H1 (cell line): ENCODE results near the gene NFAM1. TPM values are rescaled to one million over a fixed set of nuclear protein-coding genes. Genes with fewer than 3 reads are reported as not detected.

ENCODE experiments used
- CTCF ChIA-PET: fragments of 300-600 bp; sonication (Branson Sonifier 250); formaldehyde crosslinking; loops from one replicate; lab custom pipeline; 2021; ENCODE audit not compliant: partially characterized antibody; lab: Charles Lee
- POLR2A ChIA-PET: fragments of 300-600 bp; sonication (Branson Sonifier 250); formaldehyde crosslinking; loops from one replicate; lab custom pipeline; 2021; ENCODE audit warnings: inconsistent platforms; ENCODE audit not compliant: partially characterized antibody; lab: Charles Lee
- DNase-seq, 2 experiments: peaks; one replicate each; pipeline versions ENCODE4 v3.0.0 to v3.0.0-alpha.2; 2010 to 2022; ENCODE audit warnings: low spot score in 2 of 2, low read depth in 1 of 2, mixed read lengths in 1 of 2
- FAIRE-seq: peaks from 2 replicates; lab custom pipeline; 2011; peaks lifted over from hg19 to GRCh38; lab: Jason Lieb, UNC
- H2AFZ ChIP-seq: 2 replicates; pipeline ENCODE4 v1.8.1; 2012; ENCODE audit warnings: low read length, inconsistent platforms
- H2AK5ac ChIP-seq: 2 replicates; pipeline ENCODE4 v1.6.1; 2013; ENCODE audit warnings: low read depth, low read length
- H2BK120ac ChIP-seq: replicated peaks from 2 replicates; pipeline ENCODE3; 2013; ENCODE audit warnings: low read depth, low read length, inconsistent platforms
- H2BK12ac ChIP-seq: 2 replicates; pipeline ENCODE4 v1.6.1; 2013; ENCODE audit warnings: low read depth, low read length
- H2BK15ac ChIP-seq: 2 replicates; pipeline ENCODE4 v1.6.1; 2013; ENCODE audit warnings: low read length
- H2BK20ac ChIP-seq: 2 replicates; pipeline ENCODE4 v1.6.1; 2013; ENCODE audit warnings: low read length
- H2BK5ac ChIP-seq: 2 replicates; pipeline ENCODE4 v1.6.1; 2013; ENCODE audit warnings: low read depth, low read length
- H3K14ac ChIP-seq: 2 replicates; pipeline ENCODE4 v1.6.1; 2013; ENCODE audit warnings: inconsistent platforms; ENCODE audit not compliant: insufficient read length
- H3K18ac ChIP-seq: 2 replicates; pipeline ENCODE4 v1.6.1; 2013; ENCODE audit warnings: low read length; ENCODE audit errors: extremely low read depth
- H3K23ac ChIP-seq: 2 replicates; pipeline ENCODE4 v1.6.1; 2013; ENCODE audit warnings: inconsistent platforms; ENCODE audit not compliant: insufficient read length
- H3K23me2 ChIP-seq: 2 replicates; pipeline ENCODE4 v1.6.1; 2013; ENCODE audit warnings: low read depth, low read length
- H3K27ac ChIP-seq: 2 replicates; pipeline ENCODE4 v1.6.1; 2011; ENCODE audit warnings: low read depth, low read length, inconsistent platforms
- H3K27me3 ChIP-seq, 4 experiments: replicated peaks in 1 of 4; 1 replicate in 1 of 4; 2 replicates in 3 of 4; pipeline versions ENCODE4 v1.6.1 to v1.8.1; 2011 to 2013; ENCODE audit warnings: low read length in 3 of 4, mild to moderate bottlenecking in 3 of 4, inconsistent platforms in 2 of 4, mixed read lengths in 2 of 4, moderate library complexity in 1 of 4; ENCODE audit not compliant: control insufficient read depth in 3 of 4, insufficient read depth in 3 of 4; ENCODE audit errors: extremely low read depth in 1 of 4
- H3K36me3 ChIP-seq, 4 experiments: 2 replicates each; pipeline versions ENCODE4 v1.6.1 to v1.8.1; 2011 to 2013; ENCODE audit warnings: mild to moderate bottlenecking in 4 of 4, low read length in 3 of 4, moderate library complexity in 2 of 4, control low read depth in 1 of 4, inconsistent platforms in 1 of 4; ENCODE audit not compliant: insufficient read depth in 4 of 4, control insufficient read depth in 2 of 4
- H3K4ac ChIP-seq: replicated peaks from 2 replicates; pipeline ENCODE3; 2013; ENCODE audit warnings: low read length, low read depth, mixed read lengths, inconsistent platforms; ENCODE audit not compliant: insufficient read length
- H3K4me1 ChIP-seq, 4 experiments: replicated peaks in 1 of 4; 1 replicate in 1 of 4; 2 replicates in 3 of 4; pipeline versions ENCODE4 v1.6.1 to v1.8.1; 2011 to 2013; ENCODE audit warnings: low read length in 3 of 4, inconsistent platforms in 2 of 4, mixed read lengths in 1 of 4; ENCODE audit not compliant: insufficient read depth in 4 of 4, control insufficient read depth in 3 of 4
- H3K4me2 ChIP-seq, 2 experiments: 2 replicates each; pipeline versions ENCODE4 v1.6.1 to v1.8.1; 2011 to 2013; ENCODE audit warnings: low read depth in 2 of 2, low read length in 2 of 2, control low read depth in 1 of 2, inconsistent platforms in 1 of 2, mild to moderate bottlenecking in 1 of 2; ENCODE audit not compliant: insufficient read depth in 1 of 2
- H3K4me3 ChIP-seq, 4 experiments: fragments of 200-600, 300-600 bp in 1 of 4; sonication (generic), shearing (Covaris generic), sonication (Bioruptor Twin) in 1 of 4; 2 replicates each; pipeline versions ENCODE4 v1.5.1 to v1.8.1; 2011 to 2016; ENCODE audit warnings: low read length in 4 of 4, low read depth in 3 of 4, control low read depth in 2 of 4, inconsistent platforms in 2 of 4, mild to moderate bottlenecking in 2 of 4, mixed read lengths in 1 of 4, moderate library complexity in 1 of 4; ENCODE audit not compliant: insufficient read depth in 2 of 4; ENCODE audit errors: extremely low read depth in 1 of 4
- H3K56ac ChIP-seq: replicated peaks from 2 replicates; pipeline ENCODE3; 2013; ENCODE audit warnings: low read depth, mild to moderate bottlenecking, mixed read lengths, low read length, inconsistent platforms; ENCODE audit not compliant: insufficient read length
- H3K79me1 ChIP-seq: 2 replicates; pipeline ENCODE4 v1.6.1; 2013; ENCODE audit warnings: low read depth, low read length, control low read depth
- H3K79me2 ChIP-seq, 2 experiments: 2 replicates each; pipeline versions ENCODE4 v1.6.1 to v1.8.1; 2012 to 2013; ENCODE audit warnings: low read length in 2 of 2, mild to moderate bottlenecking in 2 of 2, inconsistent platforms in 1 of 2; ENCODE audit not compliant: insufficient read depth in 2 of 2, control insufficient read depth in 1 of 2
- H3K9ac ChIP-seq, 4 experiments: replicated peaks in 1 of 4; 1 replicate in 1 of 4; 2 replicates in 3 of 4; pipeline versions ENCODE4 v1.6.1 to v1.8.1; 2011 to 2013; ENCODE audit warnings: low read depth in 3 of 4, low read length in 3 of 4, control low read depth in 2 of 4, mild to moderate bottlenecking in 2 of 4, moderate library complexity in 2 of 4, inconsistent platforms in 1 of 4; ENCODE audit errors: extremely low read depth in 1 of 4
- H3K9me3 ChIP-seq, 2 experiments: 2 replicates each; pipeline versions ENCODE4 v1.6.1 to v1.8.1; 2012 to 2013; ENCODE audit warnings: mild to moderate bottlenecking in 2 of 2, moderate library complexity in 2 of 2, control low read depth in 1 of 2, inconsistent platforms in 1 of 2, low read depth in 1 of 2, low read length in 1 of 2, mixed read lengths in 1 of 2; ENCODE audit not compliant: insufficient read depth in 2 of 2
- H4K20me1 ChIP-seq, 2 experiments: replicated peaks in 1 of 2; 2 replicates each; pipeline versions ENCODE3 to v1.8.1; 2011 to 2013; ENCODE audit warnings: inconsistent platforms in 2 of 2, low read length in 2 of 2, mild to moderate bottlenecking in 1 of 2; ENCODE audit not compliant: insufficient read depth in 2 of 2, control insufficient read depth in 1 of 2
- H4K5ac ChIP-seq: 2 replicates; pipeline ENCODE4 v1.6.1; 2013; ENCODE audit warnings: low read length, low read depth, mixed read lengths, inconsistent platforms; ENCODE audit not compliant: insufficient read length
- H4K8ac ChIP-seq: 2 replicates; pipeline ENCODE4 v1.8.0; 2013; ENCODE audit warnings: mild to moderate bottlenecking, moderate library complexity, low read length, inconsistent platforms; ENCODE audit not compliant: insufficient read depth; ENCODE audit errors: extremely low read depth
- H4K91ac ChIP-seq: replicated peaks from 2 replicates; pipeline ENCODE3; 2013; ENCODE audit warnings: low read length, mixed read lengths, inconsistent platforms; ENCODE audit not compliant: insufficient read length
- ATF3 ChIP-seq: IDR thresholded peaks from 2 replicates; pipeline ENCODE4 v1.6.1; 2011; ENCODE audit warnings: low read depth, mild to moderate bottlenecking, low read length; ENCODE audit not compliant: insufficient read depth
- CREB1 ChIP-seq: IDR thresholded peaks from 2 replicates; pipeline ENCODE4 v1.6.1; 2012; ENCODE audit warnings: inconsistent platforms
- CTBP2 ChIP-seq: IDR thresholded peaks from 2 replicates; pipeline ENCODE4 v1.7.0; 2011; ENCODE audit warnings: borderline replicate concordance, mild to moderate bottlenecking, moderate library complexity, mixed read lengths, low read length; ENCODE audit not compliant: insufficient read depth, insufficient read length
- EGR1 ChIP-seq: IDR thresholded peaks from 2 replicates; pipeline ENCODE4 v1.6.1; 2011; ENCODE audit warnings: low read depth, low read length, borderline replicate concordance
- HDAC2 ChIP-seq, 2 experiments: fragments of 300-600 bp in 1 of 2; sonication (generic) in 1 of 2; IDR thresholded peaks; 2 replicates each; pipeline ENCODE4 v1.6.1; 2011 to 2012; ENCODE audit warnings: low read depth in 2 of 2, low read length in 2 of 2, mild to moderate bottlenecking in 2 of 2, moderate library complexity in 2 of 2, borderline replicate concordance in 1 of 2, inconsistent platforms in 1 of 2
- JUN ChIP-seq: IDR thresholded peaks from 2 replicates; pipeline ENCODE4 v1.6.1; 2011; ENCODE audit warnings: low read depth, mild to moderate bottlenecking, improper control_type of control experiment, low read length
- JUND ChIP-seq: IDR thresholded peaks from 2 replicates; pipeline ENCODE4 v1.6.1; 2011; ENCODE audit warnings: mild to moderate bottlenecking, improper control_type of control experiment, low read length
- PHF8 ChIP-seq: fragments of 200-600 bp; sonication (generic); conservative IDR thresholded peaks from 2 replicates; pipeline ENCODE4 v1.7.1; 2012; ENCODE audit warnings: low read depth, mild to moderate bottlenecking, inconsistent platforms, low read length, moderate library complexity
- POLR2AphosphoS5 ChIP-seq: IDR thresholded peaks from 2 replicates; pipeline ENCODE4 v1.6.1; 2011; ENCODE audit warnings: low read depth, low read length
- RAD21 ChIP-seq, 2 experiments: IDR thresholded peaks in 1 of 2; conservative IDR thresholded peaks in 1 of 2; 2 replicates each; pipeline ENCODE4 v1.6.1; 2011; ENCODE audit warnings: low read depth in 2 of 2, low read length in 2 of 2, improper control_type of control experiment in 1 of 2, inconsistent platforms in 1 of 2, mild to moderate bottlenecking in 1 of 2, moderate library complexity in 1 of 2
- TAF1 ChIP-seq: IDR thresholded peaks from 2 replicates; pipeline ENCODE4 v1.6.1; 2011; ENCODE audit warnings: mild to moderate bottlenecking, low read depth, low read length
- YY1 ChIP-seq: IDR thresholded peaks from 2 replicates; pipeline ENCODE4 v1.6.1; 2011; ENCODE audit warnings: low read depth, mild to moderate bottlenecking, low read length
- ZNF274 ChIP-seq: IDR thresholded peaks from 2 replicates; pipeline ENCODE4 v1.7.0; 2012; ENCODE audit warnings: low read length, borderline replicate concordance; ENCODE audit errors: extremely low read depth
- WGBS, 2 experiments: shearing (Covaris generic) in 1 of 2; methylation state at CpG; one replicate each; pipeline versions ENCODE4 v1.1.6 to v1.1.7; 2013 to 2015; ENCODE audit warnings: low lambda C conversion rate in 2 of 2, mixed read lengths in 2 of 2, inconsistent platforms in 1 of 2, low coverage in 1 of 2, missing lambda C conversion rate in 1 of 2; ENCODE audit not compliant: insufficient replicate concordance in 2 of 2, insufficient coverage in 1 of 2, insufficient read length in 1 of 2; ENCODE audit errors: extremely low coverage in 1 of 2, missing lambda C conversion rate in 1 of 2; 5-methylcytosine and 5-hydroxymethylcytosine counted together
- polyA plus RNA-seq, 7 experiments: library from polyadenylated mRNA; depleted of rRNA in 3 of 7; stranded (reverse) in 5 of 7; unstranded in 2 of 7; fragments of >200 nt in 5 of 7; fragments of 200-250 nt in 2 of 7; gene quantifications; 1 replicate in 5 of 7; 2 replicates in 1 of 7; 4 replicates in 1 of 7; pipeline versions ENCODE4 v1.2.1 to v1.2.3, GENCODE V29; 2011 to 2013; ENCODE audit warnings: missing spikeins in 2 of 7, mixed read lengths in 2 of 7
- total RNA-seq: library from RNA; stranded (reverse); fragmentation: NEBNext Ultra II Directional; extraction: Animal tissue kit (Norgen Biotek cat#: 25700); gene quantifications from 2 replicates; pipeline ENCODE4 v1.2.1, GENCODE V29; 2021

NFAM1 gene
- total and polyA plus RNA-seq, 2 of the 8 experiments (the other 6 are each of a cell fraction or from before 2014, with no cell fraction given) = 0.62 to 0.73 TPM

GRCh38 chr22:42451499-42452145, 19.4 kb upstream of the NFAM1 start:
- Histone ChIP-seq H3K23me2 (no peaks in the 10 kb centered on the region), H4K5ac (no peak overlapping the region), H2BK15ac (no peak overlapping the region), H3K23ac (no peak overlapping the region), H2AK5ac (no peak overlapping the region), H3K27me3 (no peaks in the 10 kb centered on the region; a peak in 2 of 7 replicates), H4K91ac (no peak overlapping the region), H3K9me3 (no peaks in the 10 kb centered on the region), H2BK12ac (no peak overlapping the region), H3K4ac (no peak overlapping the region), H2BK20ac (no peak overlapping the region), H4K20me1 (no peaks in the 10 kb centered on the region), H3K79me1 (no peaks in the 10 kb centered on the region), H3K18ac (no peak overlapping the region), H3K56ac (no peak overlapping the region), H4K8ac (no peak overlapping the region), H3K4me1 (no peaks in the 10 kb centered on the region), H2BK120ac (no peak overlapping the region), H3K4me3 (no peak overlapping the region), H3K79me2 (no peaks in the 10 kb centered on the region), H3K9ac (no peak overlapping the region), H3K4me2 (no peak overlapping the region), H2AFZ (no peak overlapping the region), H2BK5ac (no peak overlapping the region), H3K27ac (no peak overlapping the region), H3K36me3 (no peaks in the 10 kb centered on the region), H3K14ac (no peak overlapping the region)
- CTCF ChIA-PET = interaction anchor here (0.6 to 1.5 kb wide), 2 partner anchors 74 to 333 kb away, joined by 3 to 4 read pairs; no protein-coding TSS in a partner anchor
- 90% methylated on average over 10 of the region's 11 CpGs; no CpG with 5 or more reads in 1 of the 2 experiments for WGBS, 2 experiments
- DNase-seq (no peak), FAIRE-seq (no peak)
- POLR2A ChIA-PET = no interaction called here
- no peak for TF ChIP-seq ATF3
- no peak for TF ChIP-seq ZNF274
- no peak for TF ChIP-seq POLR2AphosphoS5
- no peak for TF ChIP-seq TAF1
- no peak for TF ChIP-seq HDAC2 (IDR thresholded peaks at IDR 0.05; ENCODE audit: borderline replicate concordance in 1 of 2, low read depth in 2 of 2, low read length in 2 of 2)
- TF ChIP-seq JUND = no peak
- no peak for TF ChIP-seq PHF8
- no peak for TF ChIP-seq JUN
- TF ChIP-seq CTBP2 = no peak
- no peak for TF ChIP-seq CREB1
- no peak for TF ChIP-seq YY1
- no peak for TF ChIP-seq EGR1
- no peak for TF ChIP-seq RAD21 (IDR thresholded peaks at IDR 0.05 in 1 of 2, conservative IDR thresholded peaks at IDR 0.05 in 1 of 2; ENCODE audit: low read depth in 2 of 2, low read length in 2 of 2)
